ENCODE measurements around the gene LEFTY2.

LEFTY2 gene

GRCh38 chr1:225890346-225891228 lies 50.4 kb downstream of the LEFTY2 start:
- Histone ChIP-seq H2AFZ (ENCODE audit: low read length) (no peak overlapping the region), H3K27me3 (replicated peaks; ENCODE audit: insufficient read depth, low read length) (no peaks in the 10 kb centered on the region), H3K4me3 (ENCODE audit: low read length) (no peak overlapping the region), H3K9ac (ENCODE audit: low read length) (no peak overlapping the region), H3K79me2 (ENCODE audit: low read length) (no peaks in the 10 kb centered on the region), H3K9me3 (replicated peaks; ENCODE audit: insufficient read depth, low read length) (no peaks in the 10 kb centered on the region), H3K4me2 (ENCODE audit: low read depth, low read length) (no peak overlapping the region), H3K4me1 (ENCODE audit: low read length) (no peaks in the 10 kb centered on the region), H4K20me1 (ENCODE audit: insufficient read depth, low read length) (no peaks in the 10 kb centered on the region), H3K27ac (ENCODE audit: low read length) (no peak overlapping the region), H3K36me3 (replicated peaks; ENCODE audit: insufficient read depth, low read length) (no peaks in the 10 kb centered on the region), H3F3A (ENCODE audit: insufficient read depth, low read length) (no peaks in the 10 kb centered on the region), H3K9me2 (replicated peaks; ENCODE audit: insufficient read depth, low read length) (no peaks in the 10 kb centered on the region)
- no peak for TF ChIP-seq CTCF (IDR thresholded peaks at IDR 0.05; ENCODE audit: low read length)
- no peak for TF ChIP-seq EZH2 (optimal IDR thresholded peaks at IDR 0.05; ENCODE audit: low read depth, low read length)
- TF ChIP-seq EZH2phosphoT487 (IDR thresholded peaks at IDR 0.05; ENCODE audit: low read length) = no peak
- DNase-seq = no peak

DNA sequence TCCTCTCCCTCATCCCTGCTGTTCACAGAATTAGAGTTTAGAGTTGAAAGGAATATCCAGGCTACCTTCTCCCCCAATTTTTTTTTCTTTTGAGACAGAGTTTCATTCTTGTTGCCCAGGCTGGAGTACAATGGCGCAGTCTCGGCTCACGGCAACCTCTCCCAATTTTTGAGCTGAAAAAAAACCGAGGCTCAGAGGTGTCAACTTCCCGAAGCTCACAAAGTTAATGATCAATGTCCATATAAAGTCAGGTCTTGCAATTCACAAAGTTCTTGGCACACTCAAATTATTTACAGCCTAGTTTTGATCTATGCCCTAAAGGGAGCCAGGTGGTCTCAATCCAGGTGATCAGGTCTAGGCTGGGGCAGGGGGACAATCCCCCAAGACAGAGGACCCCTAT lies 51.3 kb downstream of the LEFTY2 start:
- Histone ChIP-seq H3K27ac (ENCODE audit: low read length) (no peak overlapping the region), H3K4me1 (ENCODE audit: low read length) (no peaks in the 10 kb centered on the region), H4K20me1 (ENCODE audit: insufficient read depth, low read length) (no peaks in the 10 kb centered on the region), H3K9me2 (replicated peaks; ENCODE audit: insufficient read depth, low read length) (no peaks in the 10 kb centered on the region), H3K4me2 (ENCODE audit: low read depth, low read length) (no peak overlapping the region), H3K9me3 (replicated peaks; ENCODE audit: insufficient read depth, low read length) (no peaks in the 10 kb centered on the region), H3K4me3 (ENCODE audit: low read length) (no peak overlapping the region), H3K36me3 (replicated peaks; ENCODE audit: insufficient read depth, low read length) (no peaks in the 10 kb centered on the region), H3K27me3 (replicated peaks; ENCODE audit: insufficient read depth, low read length) (no peaks in the 10 kb centered on the region), H3K9ac (ENCODE audit: low read length) (no peak overlapping the region), H3K79me2 (ENCODE audit: low read length) (no peaks in the 10 kb centered on the region), H2AFZ (ENCODE audit: low read length) (no peak overlapping the region), H3F3A (ENCODE audit: insufficient read depth, low read length) (no peaks in the 10 kb centered on the region)
- TF ChIP-seq CTCF (IDR thresholded peaks at IDR 0.05; ENCODE audit: low read length) = no peak
- no peak for TF ChIP-seq EZH2phosphoT487 (IDR thresholded peaks at IDR 0.05; ENCODE audit: low read length)
- TF ChIP-seq EZH2 (optimal IDR thresholded peaks at IDR 0.05; ENCODE audit: low read depth, low read length) = no peak
- DNase-seq = no peak

- no peak within 1 kb of the TSS for H3K4me3 ChIP-seq (ENCODE audit: low read length)
- no peak within 1 kb of the TSS for H3K4me2 ChIP-seq (ENCODE audit: low read depth, low read length)
- DNase-seq = no peak
- H2AFZ ChIP-seq (ENCODE audit: low read length) = no peak within 1 kb of the TSS
- TF ChIP-seq EZH2 (optimal IDR thresholded peaks at IDR 0.05; ENCODE audit: low read depth, low read length) (no peak), CTCF (IDR thresholded peaks at IDR 0.05; ENCODE audit: low read length) (no peak), EZH2phosphoT487 (IDR thresholded peaks at IDR 0.05; ENCODE audit: low read length) (no peak)
- H3K79me2 ChIP-seq (ENCODE audit: low read length) = peaks cover under 1% of the 10 kb centered on the region; the same call in 1 of the 2 replicates
- H3K36me3 ChIP-seq (replicated peaks; ENCODE audit: insufficient read depth, low read length) = no peaks in the 10 kb centered on the region
- no peak within 1 kb of the TSS for H3K27ac ChIP-seq (ENCODE audit: low read length)
- H3F3A ChIP-seq (ENCODE audit: insufficient read depth, low read length) = no peaks in the 10 kb centered on the region; the same call in 1 of the 2 replicates
- no peak within 1 kb of the TSS for H3K9ac ChIP-seq (ENCODE audit: low read length)
- H4K20me1 ChIP-seq (ENCODE audit: insufficient read depth, low read length) = no peaks in the 10 kb centered on the region
- no peaks in the 10 kb centered on the region for H3K27me3 ChIP-seq (replicated peaks; ENCODE audit: insufficient read depth, low read length)
- H3K9me3 ChIP-seq (replicated peaks; ENCODE audit: insufficient read depth, low read length) = no peaks in the 10 kb centered on the region
- no peaks in the 10 kb centered on the region for H3K4me1 ChIP-seq (ENCODE audit: low read length)
- no peaks in the 10 kb centered on the region for H3K9me2 ChIP-seq (replicated peaks; ENCODE audit: insufficient read depth, low read length)
These were observed 52.0 kb downstream of the LEFTY2 start, which contains the start of gene LEFTY1 for GRCh38 chr1:225888898-225889601. TSS of gene LEFTY1 (minus strand) at chr1:225889146. CDS start at chr1:225889066, 80 bp downstream.

All from MM.1S (cell line).